HG02759 (cell line): Measurements from ENCODE around the gene DDX11.
"Not testable (repeated sequence)": the region's sequence is repeated elsewhere in the genome, so short reads cannot be mapped to it uniquely, and the experiment has no call there.

Source experiments
- ATAC-seq: cut with Tn5 transposase; IDR thresholded peaks from one replicate; pipeline ENCODE4 v1.9.1; 2021; ENCODE audit warnings: mild to moderate bottlenecking, moderate library complexity; ENCODE audit not compliant: unreplicated experiment

DDX11 gene

GRCh38 chr12:31066196-31066595 lies 7.5 kb upstream of the DDX11 start:
- ATAC-seq = not testable (repeated sequence)

DNA sequence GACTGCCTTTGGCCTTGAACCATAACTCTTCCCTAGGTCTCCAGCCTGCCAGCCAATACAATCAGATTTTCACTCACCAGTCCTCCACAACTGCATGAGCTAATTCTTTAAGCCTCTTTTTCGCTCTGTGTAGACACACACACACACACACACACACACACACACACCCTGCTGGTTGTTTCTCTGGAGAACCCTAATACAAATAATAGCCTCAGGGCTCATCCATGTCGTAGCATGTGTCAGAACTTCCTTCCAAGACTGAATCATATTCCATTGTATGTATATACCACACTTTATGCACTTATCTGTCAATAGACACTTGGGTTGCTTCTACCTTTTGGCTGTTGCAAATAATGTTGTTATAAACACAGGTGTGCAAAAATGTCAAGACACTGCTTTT lies 6.0 kb upstream of the DDX11 start:
- not testable (repeated sequence) for ATAC-seq

DNA sequence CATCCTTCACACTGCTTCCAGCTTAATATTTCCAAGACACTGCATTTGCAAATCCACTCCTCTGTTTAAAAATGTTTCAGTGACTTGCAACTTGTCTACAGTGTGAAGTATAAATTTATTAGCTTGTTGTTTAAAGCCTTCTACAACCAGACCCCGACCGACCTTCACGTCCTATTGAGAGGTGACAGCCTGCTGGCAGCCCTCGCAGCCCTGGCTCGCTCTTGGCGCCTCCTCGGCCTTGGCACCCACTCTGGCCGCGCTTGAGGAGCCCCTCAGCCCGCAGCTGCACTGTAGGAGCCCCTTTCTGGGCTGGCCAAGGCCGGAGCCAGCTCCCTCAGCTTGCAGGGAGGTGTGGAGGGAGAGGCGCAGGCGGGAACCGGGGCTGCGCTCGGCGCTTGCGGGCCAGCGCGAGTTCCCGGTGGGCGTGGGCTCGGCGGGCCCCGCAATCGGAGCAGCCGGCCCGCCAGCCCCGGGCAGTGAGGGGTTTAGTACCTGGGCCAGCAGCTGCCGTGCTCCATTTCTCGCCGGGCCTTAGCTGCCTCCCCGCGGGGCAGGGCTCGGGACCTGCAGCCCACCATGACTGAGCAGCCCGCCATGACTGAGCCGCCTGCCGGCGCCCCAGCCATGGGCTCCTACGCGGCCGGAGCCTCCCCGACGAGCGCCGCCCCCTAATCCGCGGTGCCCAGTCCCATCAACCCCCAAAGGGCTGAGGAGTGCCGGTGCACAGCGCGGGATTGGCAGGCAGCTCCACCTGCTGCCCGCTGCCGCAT lies 2.5 kb upstream of the DDX11 start:
- ATAC-seq = not testable (repeated sequence)

GRCh38 chr12:31072962-31073361 lies 698 bp upstream of the DDX11 start:
- ATAC-seq = not testable (repeated sequence)

GRCh38 chr12:31074333-31074874 lies 744 bp downstream of the DDX11 start:
- peak; percentile 37 for ATAC-seq

GRCh38 chr12:31076150-31076549 lies 2.5 kb downstream of the DDX11 start:
- not testable (repeated sequence) for ATAC-seq

DNA sequence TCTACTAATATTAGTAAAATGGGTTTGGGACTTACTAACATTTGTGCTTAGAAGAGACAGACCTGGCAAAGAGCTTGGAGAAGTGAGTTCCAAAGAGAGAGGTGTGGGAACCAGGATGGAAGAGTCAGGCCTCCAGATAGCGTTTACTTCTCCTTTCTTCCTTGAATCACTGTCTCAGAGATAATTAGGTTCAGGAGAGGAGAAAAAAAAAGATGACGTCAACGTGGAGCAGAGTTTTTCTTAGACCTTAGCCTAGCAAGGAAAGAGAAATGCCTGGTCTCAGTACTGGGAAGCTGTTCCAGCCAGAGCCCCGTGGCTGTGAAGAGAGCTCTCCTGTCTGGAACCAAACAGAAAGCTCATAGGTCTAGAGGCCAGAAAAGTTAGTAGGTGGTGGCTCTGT lies 3.4 kb downstream of the DDX11 start:
- ATAC-seq = not testable (repeated sequence)

DNA sequence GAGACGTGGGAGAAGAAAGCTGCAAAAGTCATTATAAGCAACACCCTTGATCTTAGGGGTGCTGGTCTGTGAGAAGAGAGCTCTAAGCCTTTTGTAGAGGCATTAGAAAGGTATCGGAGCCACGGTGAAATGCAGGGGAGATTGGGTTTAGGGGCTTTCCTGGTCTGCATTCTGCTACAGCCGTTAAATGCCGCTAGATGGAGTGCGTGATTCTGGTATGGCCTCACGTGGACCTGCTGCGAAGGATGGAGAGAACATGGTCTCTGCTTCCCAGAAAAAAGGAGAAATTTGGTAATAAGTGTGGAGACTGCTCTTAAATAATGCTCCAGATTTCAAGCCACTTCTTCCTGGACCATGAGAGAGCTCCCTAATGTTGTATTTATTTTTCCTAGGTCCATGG lies 4.3 kb downstream of the DDX11 start:
- ATAC-seq = not testable (repeated sequence)

DNA sequence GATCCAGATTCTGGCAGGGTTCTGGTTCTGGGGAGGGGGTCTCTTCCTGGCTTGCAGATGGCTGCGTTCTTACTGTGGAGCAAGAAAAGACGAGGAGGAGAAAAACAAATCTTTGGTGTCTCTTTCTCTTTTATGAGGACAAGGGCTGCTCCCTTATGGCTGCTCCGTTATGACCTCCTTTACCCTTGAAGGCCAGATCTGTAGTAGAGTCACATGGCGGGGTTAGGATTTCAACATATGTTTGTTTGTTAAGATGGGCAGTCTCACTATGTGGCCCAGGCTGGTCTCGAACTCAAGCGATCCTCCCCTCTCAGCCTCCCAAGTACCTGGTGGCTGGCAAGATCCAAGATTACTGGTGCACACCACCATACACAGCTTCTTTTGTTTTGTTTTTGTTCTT lies 5.8 kb downstream of the DDX11 start:
- not testable (repeated sequence) for ATAC-seq

GRCh38 chr12:31080221-31080620 lies 6.6 kb downstream of the DDX11 start:
- not testable (repeated sequence) for ATAC-seq

GRCh38 chr12:31081274-31081673 lies 7.6 kb downstream of the DDX11 start:
- ATAC-seq = not testable (repeated sequence)

DNA sequence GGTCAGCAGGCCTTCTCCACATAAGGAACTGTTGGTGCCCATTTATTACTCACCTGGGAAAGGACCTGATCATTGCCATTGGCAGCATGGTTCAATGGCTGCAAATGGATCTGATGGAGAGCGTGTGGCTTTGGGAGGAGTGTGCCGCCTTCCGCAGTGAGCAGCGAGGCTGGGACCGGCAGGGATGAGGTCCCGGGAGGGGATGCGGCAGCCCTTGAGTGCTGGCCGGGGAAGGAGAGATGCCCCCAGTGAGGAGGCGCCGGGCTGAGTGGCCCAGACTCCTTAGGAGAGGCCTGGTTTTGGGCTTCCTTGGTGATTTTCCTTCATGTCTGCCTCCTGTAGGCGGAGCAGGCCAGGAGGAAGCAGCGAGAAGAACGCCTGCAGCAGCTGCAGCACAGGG lies 10.6 kb downstream of the DDX11 start:
- ATAC-seq = not testable (repeated sequence)

GRCh38 chr12:31086032-31086431 lies 12.4 kb downstream of the DDX11 start:
- ATAC-seq = not testable (repeated sequence)

DNA sequence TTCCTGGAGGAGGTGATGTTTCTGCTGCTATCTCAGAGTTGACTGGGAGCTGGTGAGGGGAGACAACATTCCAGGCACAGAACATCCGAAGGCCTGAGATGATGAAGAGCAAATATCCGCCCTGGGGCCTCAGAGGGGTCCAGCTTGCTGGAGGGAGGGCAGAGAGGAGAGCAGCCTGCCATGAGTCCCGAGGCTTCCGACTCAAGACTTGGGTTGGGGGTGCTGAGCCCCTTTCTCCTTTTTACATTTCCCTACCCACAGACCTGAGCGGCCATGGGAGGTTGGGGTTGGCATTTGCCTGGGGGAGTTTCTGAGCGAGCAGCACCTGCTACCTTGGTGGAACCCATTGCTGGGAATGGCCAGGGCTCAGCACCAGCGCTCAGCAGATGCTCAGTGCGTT lies 13.8 kb downstream of the DDX11 start:
- ATAC-seq = not testable (repeated sequence)

- not testable (repeated sequence) for ATAC-seq
These were observed 14.3 kb downstream of the DDX11 start for GRCh38 chr12:31087956-31088355.

DNA sequence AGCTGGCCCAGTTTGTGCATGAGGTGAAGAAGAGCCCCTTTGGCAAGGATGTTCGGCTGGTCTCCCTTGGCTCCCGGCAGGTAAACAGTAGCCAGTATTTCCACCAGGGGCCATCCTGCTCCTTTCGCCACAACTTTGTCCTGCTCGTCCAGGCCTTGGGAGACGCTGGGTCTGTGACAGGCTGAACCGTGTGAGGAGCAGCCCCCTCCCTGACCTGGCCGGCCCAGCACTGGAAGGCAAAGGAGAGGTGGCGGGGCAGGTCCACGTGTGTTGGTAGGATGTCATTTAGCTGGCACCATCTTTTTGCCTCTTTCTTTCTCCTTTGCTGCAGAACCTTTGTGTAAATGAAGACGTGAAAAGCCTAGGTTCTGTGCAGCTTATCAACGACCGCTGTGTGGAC lies 15.4 kb downstream of the DDX11 start:
- ATAC-seq = no peak

DNA sequence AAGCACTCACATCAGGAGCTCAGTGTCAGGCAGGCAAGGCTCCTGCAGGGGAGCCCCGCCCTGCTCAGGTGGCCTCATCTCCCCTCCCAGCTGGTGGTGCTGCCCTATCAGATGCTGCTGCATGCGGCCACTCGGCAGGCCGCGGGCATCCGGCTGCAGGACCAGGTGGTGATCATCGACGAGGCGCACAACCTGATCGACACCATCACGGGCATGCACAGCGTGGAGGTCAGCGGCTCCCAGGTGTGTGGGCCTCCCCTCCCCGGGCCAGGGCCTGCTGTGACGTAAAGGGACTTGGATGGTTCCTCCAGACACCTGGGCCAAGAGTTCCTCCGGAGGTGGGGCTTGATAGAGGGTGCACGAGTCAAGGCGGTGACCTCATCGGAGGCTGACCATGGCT lies 18.0 kb downstream of the DDX11 start:
- not testable (repeated sequence) for ATAC-seq

DNA sequence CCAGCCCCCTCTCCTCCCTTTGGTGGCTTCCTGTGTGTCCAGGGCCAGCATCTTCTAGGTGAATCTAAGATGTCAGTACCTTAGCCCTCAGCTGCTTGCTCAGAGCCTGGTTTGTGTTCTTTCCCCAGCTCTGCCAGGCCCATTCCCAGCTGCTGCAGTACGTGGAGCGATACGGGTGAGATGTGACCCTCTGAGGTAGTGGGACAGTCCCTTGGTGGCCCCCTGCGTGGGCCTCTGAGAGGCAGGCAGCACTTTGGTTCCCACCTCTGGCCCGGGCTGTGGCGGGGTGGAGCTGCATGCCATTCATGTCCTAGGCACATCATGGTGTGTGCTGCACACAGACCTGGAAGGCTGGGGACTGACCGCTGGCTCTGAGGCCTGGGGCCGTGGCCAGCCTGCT lies 19.1 kb downstream of the DDX11 start:
- ATAC-seq = not testable (repeated sequence)

DNA sequence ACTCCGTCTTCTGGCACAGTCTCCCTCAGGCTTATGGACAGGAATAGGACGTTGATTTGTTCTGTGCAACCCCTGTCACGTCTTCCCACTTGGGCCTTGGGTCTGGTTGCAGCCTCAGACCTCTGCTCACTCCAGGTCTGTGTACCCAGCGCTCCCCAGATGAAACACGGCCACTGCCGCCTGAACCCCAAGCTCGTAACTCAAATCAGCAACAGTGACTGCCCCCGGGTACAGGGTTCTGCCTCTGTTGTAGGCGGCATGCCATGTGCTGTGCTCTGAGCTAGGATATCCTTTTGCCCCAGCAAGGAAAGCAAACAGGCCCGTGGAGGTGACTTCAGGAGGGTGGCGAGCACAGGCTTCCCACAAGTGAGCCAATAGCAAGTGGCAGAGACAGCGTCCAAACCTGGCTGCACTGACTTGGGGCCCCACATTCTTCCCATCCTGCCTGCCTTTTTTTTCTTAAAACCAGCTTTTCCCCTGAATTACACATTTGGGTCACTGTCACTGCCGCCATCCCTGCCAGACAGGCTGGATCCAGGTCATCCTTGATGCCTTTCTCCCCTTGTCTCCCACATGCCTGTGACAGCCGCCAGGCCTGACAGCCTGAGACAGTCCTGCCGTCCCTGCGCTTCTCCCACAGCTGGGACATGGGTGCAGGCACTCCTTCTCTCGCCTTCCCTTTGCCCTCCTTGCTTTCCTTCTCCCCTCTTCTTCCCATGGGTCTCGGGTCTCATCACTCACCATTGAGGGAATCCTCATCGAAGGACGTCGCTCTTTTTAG lies 21.6 kb downstream of the DDX11 start:
- not testable (repeated sequence) for ATAC-seq

DNA sequence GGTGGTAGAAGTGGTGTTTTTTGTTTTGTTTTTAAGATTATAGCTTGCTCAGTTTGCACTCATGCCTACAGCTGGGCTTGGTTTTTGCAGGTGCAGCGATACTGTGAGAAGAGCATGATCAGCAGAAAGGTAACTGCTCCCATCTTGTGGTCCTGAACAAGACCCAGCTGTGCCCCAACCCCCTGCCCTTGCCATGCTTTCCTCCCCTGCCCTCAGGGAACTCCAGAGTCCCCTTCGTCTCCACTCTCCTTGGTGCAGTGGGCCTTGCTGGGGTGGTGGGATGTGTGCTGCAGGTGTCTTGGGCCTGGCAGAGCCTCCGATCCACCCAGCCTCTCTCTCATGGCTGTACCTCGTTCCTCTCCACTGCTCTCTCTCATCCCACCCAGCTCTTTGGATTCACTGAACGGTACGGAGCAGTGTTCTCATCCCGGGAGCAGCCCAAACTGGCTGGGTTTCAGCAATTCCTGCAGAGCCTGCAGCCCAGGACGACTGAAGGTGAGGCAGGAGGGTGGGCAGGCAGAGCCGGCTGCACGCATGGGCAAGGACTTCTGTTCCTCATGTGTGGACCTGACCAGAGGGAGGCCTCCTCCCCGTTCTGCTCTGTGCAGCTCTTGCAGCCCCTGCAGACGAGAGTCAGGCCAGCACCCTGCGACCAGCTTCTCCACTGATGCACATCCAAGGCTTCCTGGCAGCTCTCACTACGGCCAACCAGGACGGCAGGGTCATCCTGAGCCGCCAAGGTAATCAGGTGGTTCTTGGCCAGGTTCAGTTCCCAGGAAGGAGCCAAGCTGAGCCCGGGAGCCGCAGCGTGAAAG lies 22.8 kb downstream of the DDX11 start:
- ATAC-seq = not testable (repeated sequence)

GRCh38 chr12:31097819-31098218 lies 24.2 kb downstream of the DDX11 start:
- ATAC-seq = not testable (repeated sequence)
